ENCODE data around the gene IL1RAPL2. TPM values are rescaled to one million over a fixed set of nuclear protein-coding genes. Genes with fewer than 3 reads are reported as not detected.

The IL1RAPL2 gene
- total and polyA plus RNA-seq, 2 of the 8 experiments (the other 6 are each of a cell fraction or from before 2014, with no cell fraction given): 0.20 to 1.3 TPM

DNA sequence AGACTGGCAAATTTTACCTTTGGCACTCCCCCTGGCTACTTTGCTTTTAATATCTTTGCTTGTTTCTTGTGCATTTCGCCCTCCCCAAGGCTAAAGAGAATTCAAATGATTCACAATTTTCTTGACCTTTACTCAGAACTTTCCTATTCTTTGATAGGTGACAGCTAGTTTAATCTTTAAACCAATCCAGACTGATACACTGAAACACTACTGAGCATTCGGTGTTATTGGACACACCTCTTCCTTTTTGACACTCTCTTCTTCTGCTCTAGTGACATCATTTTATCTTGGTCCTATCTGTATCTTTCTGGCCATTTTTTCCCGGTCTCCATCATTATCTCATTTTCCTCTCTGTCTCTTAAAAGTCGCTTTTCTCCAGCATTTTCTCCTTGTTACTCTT is 103.1 kb downstream of the IL1RAPL2 start:
- Histone ChIP-seq H2BK20ac (ENCODE audit: low read length) (no peak overlapping the region), H2BK120ac (replicated peaks; ENCODE audit: low read depth, low read length) (no peak overlapping the region), H2AFZ (ENCODE audit: low read length) (no peak overlapping the region), H2AK5ac (ENCODE audit: low read depth, low read length) (no peak overlapping the region), H2BK15ac (ENCODE audit: low read length) (no peak overlapping the region), H3K9ac (replicated peaks in 1 of 4; ENCODE audit: extremely low read depth in 1 of 4, low read depth in 3 of 4, low read length in 3 of 4) (no peak overlapping the region), H3K27me3 (replicated peaks in 1 of 4; ENCODE audit: control insufficient read depth in 3 of 4, extremely low read depth in 1 of 4, insufficient read depth in 3 of 4, low read length in 3 of 4) (no peaks in the 10 kb centered on the region), H3K14ac (ENCODE audit: insufficient read length) (no peak overlapping the region), H2BK5ac (ENCODE audit: low read depth, low read length) (no peak overlapping the region), H3K27ac (ENCODE audit: low read depth, low read length) (no peak overlapping the region), H3K56ac (replicated peaks; ENCODE audit: insufficient read length, low read depth, low read length) (no peak overlapping the region), H3K23ac (ENCODE audit: insufficient read length) (no peak overlapping the region), H2BK12ac (ENCODE audit: low read depth, low read length) (no peak overlapping the region), H3K79me1 (ENCODE audit: low read depth, low read length) (no peaks in the 10 kb centered on the region), H3K4ac (replicated peaks; ENCODE audit: insufficient read length, low read depth, low read length) (no peak overlapping the region), H3K23me2 (ENCODE audit: low read depth, low read length) (no peaks in the 10 kb centered on the region), H4K20me1 (replicated peaks in 1 of 2; ENCODE audit: control insufficient read depth in 1 of 2, insufficient read depth in 2 of 2, low read length in 2 of 2) (no peaks in the 10 kb centered on the region), H3K4me1 (replicated peaks in 1 of 4; ENCODE audit: control insufficient read depth in 3 of 4, insufficient read depth in 4 of 4, low read length in 3 of 4) (no peaks in the 10 kb centered on the region), H3K4me3 (ENCODE audit: extremely low read depth in 1 of 4, insufficient read depth in 2 of 4, low read depth in 3 of 4, low read length in 4 of 4) (no peak overlapping the region), H3K4me2 (ENCODE audit: insufficient read depth in 1 of 2, low read depth in 2 of 2, low read length in 2 of 2) (no peak overlapping the region), H4K5ac (ENCODE audit: insufficient read length, low read depth, low read length) (no peak overlapping the region), H3K9me3 (ENCODE audit: insufficient read depth in 2 of 2, low read depth in 1 of 2, low read length in 1 of 2) (no peaks in the 10 kb centered on the region), H3K18ac (ENCODE audit: extremely low read depth, low read length) (no peak overlapping the region), H3K79me2 (ENCODE audit: control insufficient read depth in 1 of 2, insufficient read depth in 2 of 2, low read length in 2 of 2) (no peaks in the 10 kb centered on the region), H3K36me3 (ENCODE audit: control insufficient read depth in 2 of 4, insufficient read depth in 4 of 4, low read length in 3 of 4) (no peaks in the 10 kb centered on the region), H4K8ac (ENCODE audit: extremely low read depth, insufficient read depth, low read length) (no peak overlapping the region), H4K91ac (replicated peaks; ENCODE audit: insufficient read length, low read length) (no peak overlapping the region)
- CTCF ChIA-PET (ENCODE audit: partially characterized antibody): interaction anchor here (0.7 to 2.0 kb wide), 10 partner anchors 13 to 255 kb away, joined by 3 to 6 read pairs (median 4); partner anchors contain the start of gene IL1RAPL2
- 91% methylated on average over 4 of the region's 4 CpGs; no CpG with 5 or more reads in 1 of the 2 experiments for WGBS, 2 experiments (ENCODE audit: extremely low coverage in 1 of 2, insufficient coverage in 1 of 2, insufficient read length in 1 of 2, insufficient replicate concordance in 2 of 2, low coverage in 1 of 2, low lambda C conversion rate in 2 of 2, missing lambda C conversion rate in 1 of 2)
- POLR2A ChIA-PET (ENCODE audit: partially characterized antibody): no interaction called here
- TF ChIP-seq TBP (IDR thresholded peaks at IDR 0.05; ENCODE audit: low read depth, low read length): no peak
- no peak for TF ChIP-seq NRF1 (IDR thresholded peaks at IDR 0.05; ENCODE audit: low read depth, low read length)
- no peak for TF ChIP-seq HDAC2 (IDR thresholded peaks at IDR 0.05; ENCODE audit: borderline replicate concordance in 1 of 2, low read depth in 2 of 2, low read length in 2 of 2)
- TF ChIP-seq CREB1 (IDR thresholded peaks at IDR 0.05): no peak
- no peak for TF ChIP-seq SP4 (IDR thresholded peaks at IDR 0.05; ENCODE audit: low read length)
- TF ChIP-seq SAP30 (IDR thresholded peaks at IDR 0.05; ENCODE audit: insufficient read depth, insufficient replicate concordance, low read length): no peak
- TF ChIP-seq GTF2F1 (IDR thresholded peaks at IDR 0.05; ENCODE audit: borderline replicate concordance, low read depth, low read length): no peak
- TF ChIP-seq CEBPB (IDR thresholded peaks at IDR 0.05; ENCODE audit: low read depth, low read length): no peak
- no peak for TF ChIP-seq POLR2AphosphoS5 (IDR thresholded peaks at IDR 0.05; ENCODE audit: low read depth, low read length)
- DNase-seq (ENCODE audit: low read depth in 1 of 2, low spot score in 2 of 2) (no peak), FAIRE-seq (no peak)

Data from H1 (cell line).